ENCODE results near the gene CIDEB. TPM values are rescaled to one million over a fixed set of nuclear protein-coding genes. Genes with fewer than 3 reads are reported as not detected.

CIDEB gene
- total and polyA plus RNA-seq, 10 of the 15 experiments (the other 5 are each of a cell fraction or from before 2014, with no cell fraction given): 0.34 to 6.3 (median 3.2) TPM

GRCh38 chr14:24264298-24264697 lies 43.5 kb downstream of the CIDEB start:
- Histone ChIP-seq H2AFZ (ENCODE audit: control insufficient read depth, low read depth, low read length) (no peak overlapping the region), H3K27me3 (replicated peaks in 1 of 2; ENCODE audit: control insufficient read depth in 2 of 2, insufficient read depth in 2 of 2, low read length in 1 of 2) (no peaks in the 10 kb centered on the region), H3K9me3 (replicated peaks; ENCODE audit: control insufficient read depth, insufficient read depth, low read length) (no peaks in the 10 kb centered on the region), H3K9ac (ENCODE audit: control insufficient read depth, insufficient read depth, low read length) (no peak overlapping the region), H3K4me1 (ENCODE audit: control insufficient read depth, insufficient read depth, low read length) (no peaks in the 10 kb centered on the region), H3K4me3 (no peak overlapping the region), H3K79me2 (ENCODE audit: control insufficient read depth, insufficient read depth, low read length) (no peaks in the 10 kb centered on the region), H3K27ac (ENCODE audit: control insufficient read depth, insufficient read depth) (no peak overlapping the region), H4K20me1 (ENCODE audit: control insufficient read depth, insufficient read depth) (no peaks in the 10 kb centered on the region), H3K36me3 (ENCODE audit: control insufficient read depth in 2 of 2, insufficient read depth in 2 of 2, low read length in 1 of 2) (peaks cover 3 to 11% of the 10 kb centered on the region in 2 experiments; a peak in 3 of 4 replicates), H3K4me2 (ENCODE audit: control insufficient read depth, insufficient read depth) (no peak overlapping the region)
- in situ Hi-C loops (cut with MboI): no loop called here
- WGBS (ENCODE audit: insufficient coverage, insufficient replicate concordance, low lambda C conversion rate, missing lambda C conversion rate): 78% methylated on average over 6 of the region's 6 CpGs
- FAIRE-seq (no peak), ATAC-seq (no peak), DNase-seq (ENCODE audit: low read depth, low spot score) (no peak)
- RAD21 ChIA-PET (ENCODE audit: unreplicated experiment): no interaction called here
- CTCF ChIA-PET: interaction anchor here (0.9 to 1.4 kb wide), 2 partner anchors 16 to 44 kb away, joined by 3 read pairs; partner anchors contain the start of gene CIDEB
- TF ChIP-seq REST (IDR thresholded peaks at IDR 0.05; ENCODE audit: low read depth, low read length): no peak
- 0 out of 2 replicates have a peak, but pooled peaks have one; percentile 15 for TF ChIP-seq POLR2A (IDR thresholded peaks at IDR 0.05; ENCODE audit: low read depth, low read length)
- BruUV-seq (replicated peaks): no TSS peak
- intact Hi-C loops (cut with micrococcal nuclease; ENCODE audit: unreplicated experiment): no loop called here
- SMC1A ChIA-PET (ENCODE audit: uncharacterized antibody, unreplicated experiment): interaction anchor here (2.8 kb wide), 1 partner anchor 18 kb away, joined by 14 read pairs; no protein-coding TSS in a partner anchor
- POLR2A ChIA-PET: no interaction called here

- BruUV-seq (replicated peaks): no TSS peak
- intact Hi-C loops (cut with micrococcal nuclease; ENCODE audit: unreplicated experiment): no loop called here
- ChIA-PET SMC1A (ENCODE audit: uncharacterized antibody, unreplicated experiment) (interaction anchor here (2.8 kb wide), 1 partner anchor 17 kb away, joined by 14 read pairs; no protein-coding TSS in a partner anchor), RAD21 (ENCODE audit: unreplicated experiment) (no interaction called here), POLR2A (interaction anchor here (0.9 kb wide), 1 partner anchor 22 kb away, joined by 3 read pairs; the partner anchor contains the start of gene TINF2), CTCF (interaction anchor here (1.4 to 2.1 kb wide), 2 partner anchors 17 to 44 kb away, joined by 3 to 10 read pairs; partner anchors contain the start of gene CIDEB)
- no peak overlapping the region for H2AFZ ChIP-seq (ENCODE audit: control insufficient read depth, low read depth, low read length)
- no peak overlapping the region for H3K4me3 ChIP-seq
- TF ChIP-seq ETV6 (conservative IDR thresholded peaks at IDR 0.05 in 1 of 2, IDR thresholded peaks at IDR 0.05 in 1 of 2; ENCODE audit: borderline replicate concordance in 1 of 2, low read depth in 1 of 2) (no peak), POLR2A (IDR thresholded peaks at IDR 0.05; ENCODE audit: low read depth, low read length) (0 out of 2 replicates have a peak, but pooled peaks have one; percentile 1)
- no peak for DNase-seq (ENCODE audit: low read depth, low spot score)
- H3K9ac ChIP-seq (ENCODE audit: control insufficient read depth, insufficient read depth, low read length): no peak overlapping the region
- H3K27me3 ChIP-seq (replicated peaks in 1 of 2; ENCODE audit: control insufficient read depth in 2 of 2, insufficient read depth in 2 of 2, low read length in 1 of 2): no peaks in the 10 kb centered on the region
- H3K36me3 ChIP-seq (ENCODE audit: control insufficient read depth in 2 of 2, insufficient read depth in 2 of 2, low read length in 1 of 2): peaks cover 3 to 11% of the 10 kb centered on the region in 2 experiments; a peak in 3 of 4 replicates
- FAIRE-seq: no peak
- ATAC-seq: no peak
- in situ Hi-C loops (cut with MboI): no loop called here
- H3K4me1 ChIP-seq (ENCODE audit: control insufficient read depth, insufficient read depth, low read length): no peaks in the 10 kb centered on the region
- H3K79me2 ChIP-seq (ENCODE audit: control insufficient read depth, insufficient read depth, low read length): no peaks in the 10 kb centered on the region
- no peaks in the 10 kb centered on the region for H4K20me1 ChIP-seq (ENCODE audit: control insufficient read depth, insufficient read depth)
- no peaks in the 10 kb centered on the region for H3K9me3 ChIP-seq (replicated peaks; ENCODE audit: control insufficient read depth, insufficient read depth, low read length)
- no peak overlapping the region for H3K27ac ChIP-seq (ENCODE audit: control insufficient read depth, insufficient read depth)
- H3K4me2 ChIP-seq (ENCODE audit: control insufficient read depth, insufficient read depth): no peak overlapping the region
- 67% methylated on average over 6 of the region's 6 CpGs for WGBS (ENCODE audit: insufficient coverage, insufficient replicate concordance, low lambda C conversion rate, missing lambda C conversion rate)
Observed at GRCh38 chr14:24263848-24264247, 43.9 kb downstream of the CIDEB start.
